ENCODE measurements around the gene ARHGEF40.

DNA sequence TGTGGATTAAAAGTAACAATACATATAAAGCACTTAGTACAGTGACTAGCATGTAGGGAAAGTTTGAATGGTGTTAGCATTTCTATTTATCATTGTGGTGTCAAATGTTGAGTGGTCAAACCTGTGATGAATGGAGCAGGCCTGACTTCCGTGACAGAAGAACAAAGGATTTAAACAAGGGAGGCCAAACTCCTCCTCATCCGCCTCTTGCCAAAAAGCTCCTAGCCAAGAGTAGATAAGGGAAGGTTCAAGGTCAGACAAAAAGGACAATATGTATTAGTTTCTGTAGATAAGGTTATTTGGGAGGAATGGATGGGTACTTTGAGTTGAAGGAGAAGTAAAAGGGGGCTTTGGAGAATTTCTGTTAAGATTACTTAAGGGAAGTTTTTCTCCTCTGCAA lies 21.5 kb upstream of the ARHGEF40 start:
- TF ChIP-seq EP300 (IDR thresholded peaks at IDR 0.05), result no peak
- TF ChIP-seq, protein P1, sequence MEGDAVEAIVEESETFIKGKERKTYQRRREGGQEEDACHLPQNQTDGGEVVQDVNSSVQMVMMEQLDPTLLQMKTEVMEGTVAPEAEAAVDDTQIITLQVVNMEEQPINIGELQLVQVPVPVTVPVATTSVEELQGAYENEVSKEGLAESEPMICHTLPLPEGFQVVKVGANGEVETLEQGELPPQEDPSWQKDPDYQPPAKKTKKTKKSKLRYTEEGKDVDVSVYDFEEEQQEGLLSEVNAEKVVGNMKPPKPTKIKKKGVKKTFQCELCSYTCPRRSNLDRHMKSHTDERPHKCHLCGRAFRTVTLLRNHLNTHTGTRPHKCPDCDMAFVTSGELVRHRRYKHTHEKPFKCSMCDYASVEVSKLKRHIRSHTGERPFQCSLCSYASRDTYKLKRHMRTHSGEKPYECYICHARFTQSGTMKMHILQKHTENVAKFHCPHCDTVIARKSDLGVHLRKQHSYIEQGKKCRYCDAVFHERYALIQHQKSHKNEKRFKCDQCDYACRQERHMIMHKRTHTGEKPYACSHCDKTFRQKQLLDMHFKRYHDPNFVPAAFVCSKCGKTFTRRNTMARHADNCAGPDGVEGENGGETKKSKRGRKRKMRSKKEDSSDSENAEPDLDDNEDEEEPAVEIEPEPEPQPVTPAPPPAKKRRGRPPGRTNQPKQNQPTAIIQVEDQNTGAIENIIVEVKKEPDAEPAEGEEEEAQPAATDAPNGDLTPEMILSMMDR (IDR thresholded peaks at IDR 0.05), result no peak
- no peak for TF ChIP-seq POLR2A (IDR thresholded peaks at IDR 0.05)

All from gastroesophageal sphincter (tissue), 3 donors.